SIG-M5 treated with dmso at 0.1 percent for 504 hours (cell line): ENCODE measurements around the gene DCDC2.
"Not testable (repeated sequence)": the region's sequence is repeated elsewhere in the genome, so short reads cannot be mapped to it uniquely, and the experiment has no call there.

Experiments
- DNase-seq: peaks from one replicate; lab custom pipeline; 2025; ENCODE audit not compliant: unreplicated experiment; lab: John Stamatoyannopoulos, UW

DCDC2 gene

DNA sequence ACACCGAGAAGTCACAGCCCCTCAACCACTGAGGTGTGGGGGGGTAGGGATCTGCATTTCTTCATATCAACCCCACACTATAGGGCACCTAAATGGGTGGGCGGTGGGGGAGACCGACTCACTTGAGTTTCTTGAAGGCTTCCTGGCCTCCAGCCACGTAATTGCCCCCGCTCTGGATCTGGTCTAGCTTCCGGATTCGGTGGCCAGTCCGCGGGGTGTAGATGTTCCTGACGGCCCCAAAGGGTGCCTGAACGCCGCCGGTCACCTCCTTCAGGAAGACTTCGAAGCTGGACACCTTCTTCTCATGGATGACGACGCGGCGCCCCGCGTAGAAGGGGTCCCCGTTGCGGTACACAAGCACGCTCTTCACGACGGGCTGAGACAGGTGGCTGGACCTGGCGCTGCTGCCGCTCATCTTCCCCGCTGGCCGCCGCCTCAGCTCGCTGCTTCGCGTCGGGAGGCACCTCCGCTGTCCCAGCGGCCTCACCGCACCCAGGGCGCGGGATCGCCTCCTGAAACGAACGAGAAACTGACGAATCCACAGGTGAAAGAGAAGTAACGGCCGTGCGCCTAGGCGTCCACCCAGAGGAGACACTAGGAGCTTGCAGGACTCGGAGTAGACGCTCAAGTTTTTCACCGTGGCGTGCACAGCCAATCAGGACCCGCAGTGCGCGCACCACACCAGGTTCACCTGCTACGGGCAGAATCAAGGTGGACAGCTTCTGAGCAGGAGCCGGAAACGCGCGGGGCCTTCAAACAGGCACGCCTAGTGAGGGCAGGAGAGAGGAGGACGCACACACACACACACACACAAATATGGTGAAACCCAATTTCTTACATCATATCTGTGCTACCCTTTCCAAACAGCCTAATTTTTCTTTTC is at the start of gene DCDC2:
Gene DCDC2, minus strand, starts transcription at position 724 of the 883 bp plus-strand sequence. Its CDS starts 309 bp downstream, at position 415.
- DNase-seq: peak; percentile 24

DNA sequence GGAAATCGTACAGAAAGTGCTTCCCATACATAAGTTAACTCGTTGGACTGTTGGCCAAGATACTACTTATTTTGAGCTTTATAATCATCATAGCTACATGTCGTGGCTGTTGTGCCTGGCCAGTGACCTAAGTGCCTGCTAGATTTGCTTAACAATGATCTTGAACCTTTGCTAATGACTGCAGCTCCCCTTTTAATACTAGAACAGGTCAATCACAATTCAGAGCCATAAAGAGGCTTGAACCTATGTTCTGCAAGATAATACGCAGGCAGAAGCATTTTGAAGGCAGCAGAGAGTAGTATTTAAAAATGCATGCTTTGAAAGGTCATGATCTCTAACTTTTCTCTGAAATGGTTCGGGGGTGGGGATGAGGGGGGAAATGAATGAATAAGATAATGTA is 47.4 kb upstream of the DCDC2 start:
- DNase-seq: no peak

DNA sequence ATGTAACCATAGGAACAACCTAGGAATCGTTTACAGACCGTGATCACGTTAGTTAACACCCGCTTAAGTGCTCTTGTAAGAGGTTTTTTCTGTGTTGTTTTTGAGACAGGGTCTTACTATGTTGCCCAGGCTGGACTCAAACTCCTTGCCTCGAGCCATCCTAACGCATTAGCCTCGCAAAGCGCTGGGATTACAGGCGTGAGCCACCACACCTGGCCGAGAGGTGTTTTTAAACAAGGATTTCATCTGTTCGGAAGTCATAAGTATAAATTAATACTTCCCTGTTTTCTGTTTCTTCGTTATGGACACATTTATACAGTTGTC is 45.6 kb upstream of the DCDC2 start:
- DNase-seq: peak; percentile 47

DNA sequence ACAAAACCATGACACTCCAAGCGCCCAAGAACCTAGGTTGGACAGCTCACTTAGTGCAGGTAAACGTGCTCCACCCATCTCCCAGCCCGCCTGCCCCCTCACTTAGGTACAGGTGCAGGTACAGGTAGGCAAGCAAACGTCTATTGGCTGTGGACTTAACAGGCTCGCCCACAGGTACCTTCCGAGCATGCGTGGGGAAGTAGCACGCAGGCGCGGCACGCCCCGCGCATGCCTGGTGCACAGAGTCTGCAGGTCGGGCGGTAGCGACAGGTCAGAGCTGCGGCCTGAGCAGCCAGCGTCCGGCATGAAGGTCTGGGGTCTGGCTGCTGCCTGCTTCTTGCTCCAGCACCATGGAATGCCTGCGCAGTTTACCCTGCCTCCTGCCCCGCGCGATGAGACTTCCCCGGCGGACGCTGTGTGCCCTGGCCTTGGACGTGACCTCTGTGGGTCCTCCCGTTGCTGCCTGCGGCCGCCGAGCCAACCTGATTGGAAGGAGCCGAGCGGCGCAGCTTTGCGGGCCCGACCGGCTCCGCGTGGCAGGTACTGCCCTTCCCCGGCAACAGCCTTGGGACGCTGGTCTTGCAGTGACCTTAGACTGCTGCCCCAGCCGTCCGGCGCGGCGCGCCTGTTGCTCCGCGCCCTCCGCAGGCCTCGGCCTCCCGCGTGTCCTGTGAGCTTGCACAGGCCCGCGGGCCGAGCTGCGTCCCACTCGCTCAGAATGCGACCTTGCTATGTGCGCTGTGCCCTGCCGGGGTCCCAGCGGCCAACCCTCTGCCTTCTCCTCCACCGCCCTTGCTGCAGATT is 45.0 kb upstream of the DCDC2 start, which contains the start of gene MRS2:
Gene MRS2, plus strand, starts transcription at position 240 of the 804 bp plus-strand sequence. Its CDS starts 111 bp downstream, at position 351.
- peak; percentile 68 for DNase-seq

DNA sequence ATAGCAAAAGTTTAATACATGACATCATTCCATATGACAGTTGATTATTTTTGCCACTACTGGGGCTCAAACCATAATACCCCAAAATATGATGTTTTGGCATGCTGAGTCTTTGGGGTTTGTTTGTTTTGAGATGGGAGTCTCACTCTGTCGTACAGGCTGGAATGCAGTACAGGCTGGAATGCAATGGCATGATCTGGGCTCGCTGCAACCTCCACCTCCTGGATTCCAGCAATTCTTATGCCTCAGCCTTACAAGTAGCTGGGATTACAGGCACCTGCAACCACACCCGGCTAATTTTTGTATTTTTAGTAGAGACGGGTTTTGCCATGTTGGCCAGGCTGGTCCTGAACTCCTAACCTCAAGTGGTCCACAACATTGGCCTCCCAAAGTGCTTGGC is 43.6 kb upstream of the DCDC2 start:
- no peak for DNase-seq

DNA sequence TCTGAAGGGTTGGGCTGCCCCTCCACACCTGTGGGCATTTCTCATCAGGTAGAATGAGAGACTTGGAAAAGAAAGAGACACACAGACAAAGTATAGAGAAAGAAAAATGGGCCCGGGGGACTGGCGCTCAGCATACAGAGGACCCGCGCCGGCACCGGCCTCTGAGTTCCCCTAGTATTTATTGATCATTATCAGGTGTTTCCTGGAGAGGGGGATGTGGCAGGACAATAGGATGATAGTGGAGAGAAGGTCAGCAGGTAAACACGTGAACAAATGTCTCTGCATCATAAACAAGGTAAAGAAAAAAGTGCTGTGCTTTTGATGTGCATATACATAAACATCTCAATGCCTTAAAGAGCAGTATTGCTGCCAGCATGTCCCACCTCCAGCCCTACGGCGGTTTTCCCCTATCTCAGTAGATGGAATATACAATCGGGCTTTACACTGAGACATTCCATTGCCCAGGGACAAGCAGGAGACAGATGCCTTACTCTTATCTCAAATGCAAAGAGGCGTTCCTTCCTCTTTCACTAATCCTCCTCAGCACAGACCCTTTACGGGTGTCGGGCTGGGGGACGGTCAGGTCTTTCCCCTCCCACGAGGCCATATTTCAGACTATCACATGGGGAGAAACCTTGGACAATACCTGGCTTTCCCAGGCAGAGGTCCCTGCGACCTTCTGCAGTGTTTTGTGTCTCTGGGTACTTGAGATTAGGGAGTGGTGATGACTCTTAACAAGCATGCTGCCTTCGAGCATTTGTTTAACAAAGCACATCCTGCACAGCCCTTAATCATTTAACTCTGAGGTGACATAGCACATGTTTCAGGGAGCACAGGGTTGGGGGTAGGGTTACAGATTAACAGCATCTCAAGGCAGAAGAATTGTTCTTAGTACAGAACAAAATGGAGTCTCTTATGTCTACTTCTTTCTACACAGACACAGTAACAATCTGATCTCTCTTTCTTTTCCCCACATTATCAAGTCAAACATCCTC is 42.5 kb upstream of the DCDC2 start:
- DNase-seq: not testable (repeated sequence)

DNA sequence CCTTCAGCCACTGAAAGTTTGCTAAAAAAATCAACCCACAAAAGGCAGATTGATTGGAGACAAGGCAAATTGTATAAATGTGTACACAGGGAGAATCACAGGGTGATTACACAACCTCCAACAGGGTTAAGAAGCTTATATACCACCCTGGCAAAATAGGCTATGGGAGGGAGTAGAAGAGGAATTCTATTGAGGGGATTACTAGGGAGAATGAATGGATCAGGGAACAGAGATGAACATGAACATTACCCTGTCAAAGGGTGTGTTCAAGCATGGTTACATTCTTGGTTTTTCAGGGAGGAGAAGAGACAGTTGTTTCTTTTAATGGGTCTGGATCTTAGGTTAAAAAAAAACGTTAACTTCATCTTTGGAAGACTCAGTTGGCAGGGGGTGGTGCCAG is 39.8 kb upstream of the DCDC2 start:
- peak; percentile 20 for DNase-seq

DNA sequence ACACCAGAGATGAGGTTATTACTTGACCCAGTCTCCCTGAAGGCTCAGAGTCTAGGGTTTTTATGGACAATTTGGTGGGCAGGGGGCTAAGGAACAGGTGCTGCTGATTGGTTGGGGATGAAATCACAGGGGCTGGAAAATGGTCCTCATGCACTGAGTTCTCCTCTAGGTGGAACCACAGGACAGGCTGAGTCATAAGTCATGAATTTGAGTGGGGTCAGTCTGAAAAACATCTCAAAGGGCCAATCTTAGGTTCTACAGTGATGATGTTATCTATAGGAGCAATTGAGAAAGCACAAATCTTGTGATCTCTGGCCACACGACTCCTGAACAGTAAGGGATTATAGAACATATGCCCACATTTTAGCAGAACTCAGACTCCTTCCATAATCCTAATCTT is 39.0 kb upstream of the DCDC2 start:
- no peak for DNase-seq

DNA sequence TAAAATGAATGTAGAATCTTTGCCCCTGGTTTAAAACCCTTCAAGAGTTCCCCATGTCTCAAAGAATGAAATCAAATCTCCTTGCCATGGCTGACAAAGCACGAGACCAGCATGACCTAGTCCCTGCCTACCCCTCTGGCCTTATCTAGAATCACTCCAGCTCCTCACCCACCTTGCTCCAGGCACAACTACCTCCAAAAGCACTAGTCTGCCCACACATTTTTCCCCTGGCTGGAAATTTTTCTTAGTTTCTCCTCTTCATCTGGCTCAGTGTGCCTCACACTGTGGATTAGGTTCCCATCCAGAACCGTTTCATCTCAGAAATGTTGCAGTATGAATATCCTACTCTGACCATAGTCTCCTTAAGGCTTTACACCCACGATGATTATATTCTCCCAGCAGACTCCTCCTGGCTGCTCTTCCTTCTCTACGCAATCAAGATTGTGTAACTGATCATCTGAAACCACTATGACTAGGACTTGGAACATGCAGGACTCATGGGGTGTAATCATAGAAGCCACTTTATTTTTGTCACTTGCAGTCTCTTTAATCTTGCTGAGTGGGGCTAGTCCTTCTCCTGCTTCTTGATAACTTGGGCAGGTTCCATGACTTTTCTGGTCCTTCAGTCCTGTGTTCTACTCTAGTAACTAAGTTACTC is 37.0 kb upstream of the DCDC2 start:
- peak; percentile 80 for DNase-seq

DNA sequence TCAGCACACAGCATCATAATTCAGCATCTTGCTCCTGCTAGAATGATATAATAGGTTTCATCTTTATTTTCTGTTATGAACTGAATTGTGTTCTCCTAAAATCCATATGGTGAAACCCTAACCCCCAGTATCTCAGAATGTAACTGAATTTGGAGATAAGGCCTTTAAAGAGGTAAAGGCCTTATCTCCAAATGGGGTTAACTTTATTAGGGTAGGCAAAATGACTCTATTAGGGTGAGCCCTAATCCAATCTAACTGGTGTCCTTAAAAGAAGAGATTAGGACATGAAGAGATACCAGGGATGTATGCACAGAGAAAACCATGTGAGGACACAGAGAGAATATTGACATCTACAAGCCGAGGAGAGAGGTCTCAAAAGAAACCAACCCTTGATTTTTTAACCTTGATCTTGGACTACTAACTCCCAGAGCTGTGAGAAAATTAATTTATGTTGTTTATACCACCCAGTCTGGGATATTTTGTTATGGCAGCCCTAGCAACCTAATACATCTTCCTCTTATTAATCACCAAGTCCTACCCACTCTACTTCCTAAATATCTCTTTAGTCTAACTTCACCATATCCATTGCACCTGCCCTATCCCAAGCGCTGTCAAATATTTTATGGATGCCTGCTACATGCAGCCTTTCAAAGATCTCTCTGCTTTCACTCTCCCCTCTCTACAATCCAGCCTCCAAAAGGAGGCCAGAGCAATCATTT is 36.4 kb upstream of the DCDC2 start:
- no peak for DNase-seq

DNA sequence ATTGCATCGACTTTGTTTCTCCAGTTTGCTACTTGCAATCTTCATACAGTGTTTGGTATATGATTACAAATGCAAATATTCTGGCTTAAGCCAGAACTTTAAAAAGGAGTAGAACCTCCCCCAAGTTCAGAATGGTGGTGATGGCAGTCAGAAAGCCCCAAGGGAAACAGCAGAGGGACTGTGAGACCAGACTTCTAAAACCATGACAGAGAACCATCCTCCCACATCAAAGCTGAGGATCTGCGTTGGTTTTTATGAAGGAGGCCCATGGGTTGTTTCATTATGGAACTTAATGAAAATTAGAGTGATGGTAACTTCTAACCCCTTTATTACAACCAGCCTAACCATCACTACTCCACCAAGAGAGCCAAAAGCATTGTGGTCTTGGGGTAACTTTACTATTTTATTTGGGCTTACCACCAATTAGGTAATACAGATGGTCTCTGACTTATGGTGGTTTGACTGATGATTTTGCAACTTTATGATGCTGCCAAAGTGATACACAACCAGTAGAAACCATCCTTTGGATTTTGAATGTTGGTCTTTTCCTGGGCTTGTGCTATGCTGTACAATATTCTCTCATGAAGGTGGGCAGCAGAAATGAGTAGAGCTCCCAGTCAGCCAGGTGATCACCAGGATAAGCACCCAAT is 34.0 kb upstream of the DCDC2 start:
- no peak for DNase-seq

DNA sequence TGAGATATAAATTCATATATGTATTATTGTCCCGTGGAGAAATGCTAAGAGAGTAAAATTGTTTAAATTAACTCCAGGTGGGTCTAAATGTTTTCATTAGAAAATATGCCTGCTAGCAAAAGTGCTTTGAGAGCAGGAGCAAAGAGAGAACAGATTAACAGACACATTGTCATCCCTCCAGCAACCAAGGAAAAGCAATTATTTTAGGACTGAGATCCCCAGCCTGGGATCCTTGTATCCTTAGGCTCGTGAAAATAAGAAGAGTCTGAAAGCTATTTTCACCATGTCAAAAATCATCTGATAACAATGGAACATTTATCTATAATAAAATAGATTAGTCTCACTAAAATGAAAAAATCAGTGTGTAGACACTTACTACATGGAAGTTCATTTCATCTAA is 33.3 kb upstream of the DCDC2 start:
- no peak for DNase-seq

DNA sequence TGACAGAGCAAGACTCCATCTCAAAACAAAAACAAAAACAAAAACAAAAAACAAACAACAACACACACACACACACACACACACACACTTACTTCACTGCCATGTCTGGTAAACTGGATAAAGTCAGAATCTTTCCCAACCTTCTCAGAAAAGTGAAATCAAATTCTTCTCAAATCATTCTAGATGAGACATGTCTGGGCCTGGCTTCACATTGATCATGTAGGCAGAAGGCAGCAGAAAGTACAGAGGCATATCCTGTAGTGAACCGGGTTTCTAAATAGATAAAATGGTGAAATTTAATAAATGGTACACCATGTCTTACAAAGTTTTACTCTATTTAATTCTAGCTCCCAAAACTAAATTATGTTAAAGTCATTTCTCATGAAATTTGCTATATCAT is 30.0 kb upstream of the DCDC2 start:
- DNase-seq: no peak

DNA sequence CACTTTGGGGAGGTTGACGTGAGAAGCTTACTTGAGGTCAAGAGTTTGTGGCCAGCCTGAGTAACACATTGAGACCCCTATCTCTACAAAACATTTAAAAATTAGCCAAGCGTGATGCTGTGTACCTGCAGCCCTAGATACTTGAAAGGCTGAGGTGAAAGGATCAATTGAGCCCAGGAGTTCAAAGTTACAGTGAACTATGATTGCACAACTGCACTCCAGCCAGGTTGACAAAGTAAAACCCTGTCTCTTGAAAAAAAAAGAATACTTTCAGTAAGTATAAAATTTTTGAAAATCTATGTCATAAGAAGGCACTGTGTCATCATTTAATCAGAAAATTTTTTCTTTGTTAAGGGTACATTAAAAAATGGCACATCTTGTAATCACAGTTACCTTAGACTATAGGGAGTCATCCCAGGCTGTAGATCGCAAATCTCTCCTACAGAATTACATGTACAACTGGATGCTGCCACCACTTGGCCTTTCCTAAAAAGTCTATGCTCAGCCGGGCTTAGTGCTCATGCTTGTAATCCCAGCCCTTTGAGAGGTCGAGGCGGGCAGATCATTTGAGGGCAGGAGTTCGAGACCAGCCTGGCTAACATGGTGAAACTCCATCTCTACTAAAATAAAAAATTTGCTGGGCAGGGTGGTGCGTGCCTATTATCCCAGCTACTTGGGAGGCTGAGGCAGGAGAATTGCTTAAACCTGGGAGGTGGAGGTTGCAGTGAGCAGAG is 27.8 kb upstream of the DCDC2 start:
- DNase-seq: no peak

DNA sequence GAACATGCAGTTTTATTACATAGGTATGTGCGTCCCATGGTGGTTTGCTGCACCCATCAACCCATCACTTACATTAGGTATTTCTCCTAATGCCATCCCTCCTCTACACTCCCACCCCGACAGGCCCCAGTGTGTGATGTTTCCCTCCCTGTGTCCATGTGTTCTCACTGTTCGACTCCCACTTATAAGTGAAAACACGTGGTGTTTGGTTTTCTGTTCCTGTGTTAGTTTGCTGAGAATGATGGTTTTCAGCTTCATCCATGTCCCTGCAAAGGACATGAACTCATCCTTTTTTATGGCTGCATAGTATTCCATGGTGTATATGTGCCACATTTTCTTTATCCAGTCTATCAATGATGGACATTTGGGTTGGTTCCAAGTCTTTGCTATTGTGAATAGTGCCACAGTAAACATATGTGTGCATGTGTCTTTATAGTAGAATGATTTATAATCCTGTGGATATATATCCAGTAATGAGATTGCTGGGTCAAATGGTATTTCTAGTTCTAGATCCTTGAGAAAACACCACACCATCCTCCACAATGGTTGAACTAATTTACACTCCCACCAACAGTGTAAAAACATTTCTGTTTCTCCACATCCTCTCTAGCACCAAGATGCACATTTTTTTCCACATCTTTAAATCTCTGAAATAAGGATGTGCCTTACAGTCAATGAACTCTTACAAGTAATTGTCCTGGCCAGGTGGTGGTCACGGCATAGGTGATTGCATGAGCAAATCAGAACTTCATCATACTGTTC is 26.7 kb upstream of the DCDC2 start:
- not testable (repeated sequence) for DNase-seq

DNA sequence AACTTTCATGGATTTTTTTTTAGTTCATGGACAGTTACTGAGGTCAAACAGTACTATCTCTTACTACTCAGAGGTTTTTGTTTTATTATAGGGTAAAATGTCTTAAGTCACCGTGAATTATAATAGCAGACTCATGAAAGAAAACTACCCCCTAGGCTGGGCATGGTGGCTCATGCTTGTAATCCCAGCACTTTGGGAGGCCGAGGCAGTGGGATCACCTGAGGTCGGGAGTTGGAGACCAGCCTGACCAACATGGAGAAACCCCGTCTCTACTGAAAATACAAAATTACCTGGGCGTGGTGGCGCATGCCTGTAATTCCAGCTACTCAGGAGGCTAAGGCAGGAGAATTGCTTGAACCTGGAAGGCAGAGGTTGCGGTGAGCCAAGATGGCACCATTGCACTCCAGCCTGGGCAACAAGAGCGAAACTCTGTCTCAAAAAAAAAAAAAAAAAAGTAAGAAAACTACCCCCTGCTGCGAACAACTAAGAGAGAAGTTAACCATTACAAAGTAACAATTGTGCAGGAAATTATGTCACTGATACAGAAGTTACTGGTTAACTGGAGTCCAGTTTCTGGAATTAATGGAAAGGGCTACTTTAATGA is 25.1 kb upstream of the DCDC2 start:
- DNase-seq: not testable (repeated sequence)

DNA sequence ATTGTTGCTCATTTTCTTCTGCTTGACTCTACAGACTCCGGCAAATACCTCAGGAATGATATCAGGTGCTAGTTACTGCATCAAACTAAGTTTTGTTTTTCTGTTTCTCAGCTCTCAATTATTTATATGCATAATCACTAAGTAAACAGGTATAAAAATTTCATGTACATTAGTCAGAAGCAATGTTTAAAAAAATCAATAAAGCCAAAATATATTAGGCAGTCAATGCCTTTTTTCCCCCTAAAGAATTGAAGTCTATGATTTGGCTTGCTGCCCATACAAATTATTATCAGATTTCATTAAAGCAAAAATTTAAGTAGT is 24.3 kb upstream of the DCDC2 start:
- DNase-seq: no peak
